SU-DHL-6 (cell line): ENCODE data around the gene RBFOX1.

ENCODE experiments used
- H2AFZ ChIP-seq: fragments of 200-600 bp; sonication (generic); 2 replicates; pipeline ENCODE4 v1.6.1; 2014; ENCODE audit warnings: low read depth, mild to moderate bottlenecking, moderate library complexity, mixed read lengths, antibody characterized with exemption, low read length; ENCODE audit not compliant: severe bottlenecking
- H3F3A ChIP-seq: fragments of 200-600 bp; shearing (Covaris generic); 2 replicates; pipeline ENCODE4 v1.6.0; 2016; ENCODE audit warnings: antibody characterized with exemption, mild to moderate bottlenecking; ENCODE audit not compliant: insufficient read depth
- H3K27ac ChIP-seq: fragments of 200-600 bp; sonication (generic); 2 replicates; pipeline ENCODE4 v1.5.1; 2016; ENCODE audit warnings: low read depth, mild to moderate bottlenecking, low read length, moderate library complexity, mixed read lengths
- H3K27me3 ChIP-seq: fragments of 200-600 bp; sonication (generic), shearing (Covaris generic); 2 replicates; pipeline ENCODE4 v1.6.0; 2014; ENCODE audit warnings: mild to moderate bottlenecking, low read length
- H3K36me3 ChIP-seq: fragments of 200-600 bp; sonication (generic); 2 replicates; pipeline ENCODE4 v1.6.1; 2014; ENCODE audit warnings: mild to moderate bottlenecking, low read length, mixed read lengths
- H3K4me2 ChIP-seq: fragments of 300-600, 200-600 bp; shearing (Covaris generic), sonication (generic); 2 replicates; pipeline ENCODE4 v1.6.0; 2014; ENCODE audit warnings: low read length, low read depth, mild to moderate bottlenecking; ENCODE audit not compliant: poor library complexity, severe bottlenecking
- H3K4me3 ChIP-seq: fragments of 200-600 bp; sonication (generic); 2 replicates; pipeline ENCODE4 v1.5.1; 2014; ENCODE audit warnings: antibody characterized with exemption, low read length, mild to moderate bottlenecking, mixed read lengths; ENCODE audit not compliant: insufficient read depth, poor library complexity, severe bottlenecking
- H3K79me2 ChIP-seq: fragments of 200-600 bp; sonication (generic); 2 replicates; pipeline ENCODE4 v1.6.1; 2014; ENCODE audit warnings: mild to moderate bottlenecking, low read length, moderate library complexity; ENCODE audit not compliant: insufficient read depth
- H3K9ac ChIP-seq: fragments of 200-600 bp; sonication (generic); 2 replicates; pipeline ENCODE4 v1.7.0; 2014; ENCODE audit warnings: mild to moderate bottlenecking, low read length
- H3K9me2 ChIP-seq: fragments of 200-600 bp; sonication (generic); replicated peaks from 2 replicates; pipeline ENCODE4 v1.6.1; 2014; ENCODE audit warnings: low read length; ENCODE audit not compliant: insufficient read depth
- H3K9me3 ChIP-seq: fragments of 200-600 bp; sonication (generic); 2 replicates; pipeline ENCODE4 v1.6.1; 2014; ENCODE audit warnings: low read length, mixed read lengths; ENCODE audit not compliant: insufficient read depth
- H4K20me1 ChIP-seq: fragments of 200-600 bp; sonication (generic); 2 replicates; pipeline ENCODE4 v1.6.1; 2014; ENCODE audit warnings: low read depth, mild to moderate bottlenecking, antibody characterized with exemption, low read length, moderate library complexity, mixed read lengths
- CTCF ChIP-seq: fragments of 200-600 bp; sonication (generic); IDR thresholded peaks from one replicate; pipeline ENCODE4 v1.5.1; 2017; ENCODE audit warnings: antibody characterized with exemption, mild to moderate bottlenecking, low read length, moderate library complexity; ENCODE audit not compliant: insufficient read depth, poor library complexity, severe bottlenecking
- EZH2phosphoT487 ChIP-seq: fragments of 200-600 bp; sonication (generic), shearing (Covaris generic); conservative IDR thresholded peaks from 2 replicates; pipeline ENCODE4 v1.6.1; 2018; ENCODE audit warnings: mild to moderate bottlenecking, antibody characterized with exemption, low read length, moderate library complexity, mixed read lengths

The RBFOX1 gene

GRCh38 chr16:7437843-7438242 is 105.2 kb downstream of the RBFOX1 start:
- Histone ChIP-seq H3K27ac (no peak overlapping the region), H3K4me3 (no peak overlapping the region), H3K9me3 (no peaks in the 10 kb centered on the region), H4K20me1 (no peaks in the 10 kb centered on the region), H3K36me3 (no peaks in the 10 kb centered on the region), H2AFZ (no peak overlapping the region), H3K9me2 (no peaks in the 10 kb centered on the region), H3K27me3 (no peaks in the 10 kb centered on the region), H3K79me2 (no peaks in the 10 kb centered on the region), H3F3A (no peaks in the 10 kb centered on the region), H3K9ac (no peak overlapping the region), H3K4me2 (no peak overlapping the region)
- TF ChIP-seq EZH2phosphoT487: no peak
- TF ChIP-seq CTCF: no peak

GRCh38 chr16:7438601-7439000 is 106.0 kb downstream of the RBFOX1 start:
- no peak overlapping the region for H3K4me3 ChIP-seq
- H3K36me3 ChIP-seq: no peaks in the 10 kb centered on the region

GRCh38 chr16:7439518-7439917 is 106.9 kb downstream of the RBFOX1 start:
- no peaks in the 10 kb centered on the region for H4K20me1 ChIP-seq
- H3K4me2 ChIP-seq: no peak overlapping the region
- no peak overlapping the region for H2AFZ ChIP-seq
- H3K27me3 ChIP-seq: no peaks in the 10 kb centered on the region
- no peaks in the 10 kb centered on the region for H3F3A ChIP-seq
- no peak overlapping the region for H3K4me3 ChIP-seq
- H3K9me2 ChIP-seq: no peaks in the 10 kb centered on the region
- H3K27ac ChIP-seq: no peak overlapping the region
- no peaks in the 10 kb centered on the region for H3K36me3 ChIP-seq
- H3K9me3 ChIP-seq: no peaks in the 10 kb centered on the region
- H3K9ac ChIP-seq: no peak overlapping the region
- TF ChIP-seq EZH2phosphoT487 (no peak), CTCF (no peak)
- no peaks in the 10 kb centered on the region for H3K79me2 ChIP-seq

More at GRCh38 chr16:7438601-7439000, 106.0 kb downstream of the RBFOX1 start:
- Histone ChIP-seq H3F3A (no peaks in the 10 kb centered on the region), H3K9me3 (no peaks in the 10 kb centered on the region), H3K4me2 (no peak overlapping the region), H3K27me3 (no peaks in the 10 kb centered on the region), H3K79me2 (no peaks in the 10 kb centered on the region), H3K27ac (no peak overlapping the region), H3K9ac (no peak overlapping the region), H3K9me2 (no peaks in the 10 kb centered on the region), H4K20me1 (no peaks in the 10 kb centered on the region), H2AFZ (no peak overlapping the region)
- TF ChIP-seq CTCF (no peak), EZH2phosphoT487 (no peak)
